T-cell (primary cell): Measurements from ENCODE around the gene CDC42BPA. TPM values are rescaled to one million over a fixed set of nuclear protein-coding genes. Genes with fewer than 3 reads are reported as not detected.
"Not testable (repeated sequence)": the region's sequence is repeated elsewhere in the genome, so short reads cannot be mapped to it uniquely, and the experiment has no call there.

Experiments used
- ATAC-seq, 4 experiments: fragments of 200-7000 bp in 3 of 4; fragments of 150-1000 bp in 1 of 4; cut with Tn5 transposase; replicated peaks in 1 of 4; 1 replicate in 3 of 4; 2 replicates in 1 of 4; pipeline ENCODE4 v1.10.0; 2021; ENCODE audit warnings: moderate library complexity in 3 of 4, mild to moderate bottlenecking in 2 of 4, moderate number of reproducible peaks in 1 of 4
- CTCF ChIA-PET, 2 donors: fragments of 300-600 bp; sonication (Branson Sonifier 250); formaldehyde crosslinking; loops; one replicate each; lab custom pipeline; 2022; ENCODE audit warnings: antibody characterized with exemption in 2 of 2; lab: Charles Lee
- POLR2A ChIA-PET, 2 donors: fragments of 300-600 bp; sonication (Branson Sonifier 250); formaldehyde crosslinking; loops; one replicate each; lab custom pipeline; 2022; ENCODE audit warnings: antibody characterized with exemption in 2 of 2; lab: Charles Lee
- DNase-seq, 35 experiments: peaks; one replicate each; pipeline versions ENCODE4 v3.0.0 to v3.0.0-alpha.2; 2013 to 2023
- H3K27ac ChIP-seq: one replicate; pipeline ENCODE4 v1.5.1; 2013; ENCODE audit warnings: low read length
- H3K27me3 ChIP-seq, 2 experiments: replicated peaks in 1 of 2; 1 replicate in 1 of 2; 2 replicates in 1 of 2; pipeline versions ENCODE4 v1.6.1 to v1.7.0; 2013; ENCODE audit warnings: low read length in 1 of 2, mixed read lengths in 1 of 2; ENCODE audit not compliant: control insufficient read depth in 2 of 2, insufficient read depth in 2 of 2; ENCODE audit errors: extremely low read depth in 1 of 2
- H3K36me3 ChIP-seq, 2 donors: 1 replicate in 1 of 2; 2 replicates in 1 of 2; pipeline versions ENCODE4 v1.6.1 to v1.7.0; 2013; ENCODE audit warnings: low read length in 1 of 2; ENCODE audit not compliant: control insufficient read depth in 2 of 2, insufficient read depth in 1 of 2; ENCODE audit errors: extremely low read depth in 1 of 2
- H3K4me1 ChIP-seq, 2 experiments: 1 replicate in 1 of 2; 2 replicates in 1 of 2; pipeline versions ENCODE4 v1.6.1 to v1.7.0; 2013; ENCODE audit warnings: low read length in 2 of 2, mixed read lengths in 1 of 2; ENCODE audit not compliant: insufficient read depth in 2 of 2, control insufficient read depth in 1 of 2; ENCODE audit errors: extremely low read depth in 1 of 2
- H3K4me3 ChIP-seq, 2 donors: 1 replicate in 1 of 2; 2 replicates in 1 of 2; pipeline versions ENCODE4 v1.5.1 to v1.7.0; 2013; ENCODE audit warnings: mild to moderate bottlenecking in 2 of 2, low read length in 1 of 2, moderate library complexity in 1 of 2; ENCODE audit not compliant: control insufficient read depth in 1 of 2; ENCODE audit errors: extremely low read depth in 1 of 2
- H3K9me3 ChIP-seq: 2 replicates; pipeline ENCODE4 v1.7.0; 2013
- H3K27ac Mint-ChIP-seq, 2 donors: one replicate each; pipeline ENCODE4 v1.8.0; 2020 to 2021; ENCODE audit warnings: mild to moderate bottlenecking in 2 of 2, mixed read lengths in 2 of 2
- H3K27me3 Mint-ChIP-seq, 2 donors: one replicate each; pipeline ENCODE4 v1.8.0; 2021 to 2022; ENCODE audit warnings: mixed read lengths in 2 of 2
- H3K36me3 Mint-ChIP-seq: one replicate; pipeline ENCODE4 v1.8.0; 2021; ENCODE audit warnings: mixed read lengths
- H3K4me1 Mint-ChIP-seq, 3 donors: one replicate each; pipeline ENCODE4 v1.8.0; 2020 to 2022; ENCODE audit warnings: mixed read lengths in 3 of 3, mild to moderate bottlenecking in 1 of 3
- H3K4me3 Mint-ChIP-seq, 3 donors: one replicate each; pipeline ENCODE4 v1.8.0; 2020 to 2022; ENCODE audit warnings: mild to moderate bottlenecking in 3 of 3, mixed read lengths in 3 of 3, moderate library complexity in 3 of 3
- H3K9me3 Mint-ChIP-seq, 3 donors: one replicate each; pipeline ENCODE4 v1.8.0; 2020 to 2022; ENCODE audit warnings: mixed read lengths in 3 of 3
- WGBS: methylation state at CpG from one replicate; pipeline ENCODE4 v1.1.5; 2013; ENCODE audit warnings: missing lambda C conversion rate; ENCODE audit not compliant: insufficient coverage; 5-methylcytosine and 5-hydroxymethylcytosine counted together
- total RNA-seq, 35 experiments: library from RNA in 6 of 35; stranded (reverse) in 6 of 35; fragments of 120-200 nt in 1 of 35; gene quantifications; one replicate each; pipeline versions ENCODE4 v1.2.1 to v1.2.4 and lab custom pipeline; 2013 to 2026

The CDC42BPA gene
- total RNA-seq, 5 donors from 2014 or later (not counting 1 experiment from before 2014, with no cell fraction given): 0.33 to 1.6 (median 0.86) TPM

DNA sequence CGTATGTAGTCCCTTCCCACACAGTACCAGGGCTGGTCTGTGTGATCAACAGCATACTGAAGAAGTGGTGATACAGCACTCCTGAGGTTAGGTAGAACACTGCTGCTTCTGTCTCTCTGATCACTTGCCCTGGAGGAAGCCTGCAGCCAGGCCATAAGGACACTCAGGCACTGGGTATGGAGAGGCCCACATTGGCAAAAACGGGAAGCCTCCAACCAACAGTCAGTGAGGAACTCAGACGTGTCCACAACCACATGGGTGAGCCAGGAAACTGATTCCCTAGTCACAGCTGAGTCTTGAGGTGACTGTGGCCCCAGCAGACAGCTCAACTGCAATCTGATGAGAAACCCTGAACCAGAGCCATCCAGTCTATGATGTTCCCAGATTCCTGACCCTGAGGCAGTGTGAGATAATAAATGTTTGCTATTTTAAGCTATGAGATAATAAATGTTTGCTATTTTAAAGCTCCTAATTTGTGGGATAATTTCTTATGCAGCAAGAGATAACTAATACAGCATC, 315.7 kb downstream of the CDC42BPA start:
- POLR2A ChIA-PET: no interaction called here
- Histone ChIP-seq H3K4me3 (no peak overlapping the region), H3K27ac (no peak overlapping the region), H3K36me3 (no peaks in the 10 kb centered on the region), H3K4me1 (no peaks in the 10 kb centered on the region), H3K9me3 (no peaks in the 10 kb centered on the region), H3K27me3 (peaks cover 0 to 2% of the 10 kb centered on the region in 2 experiments)
- H3K27me3 Mint-ChIP-seq: peaks cover 0 to 5% of the 10 kb centered on the region in 2 donors
- DNase-seq (no peak), ATAC-seq (no peak)
- no peaks in the 10 kb centered on the region for H3K36me3 Mint-ChIP-seq
- CTCF ChIA-PET: no interaction called here
- H3K9me3 Mint-ChIP-seq: peaks cover 0 to 5% (median 0%) of the 10 kb centered on the region in 3 donors
- H3K27ac Mint-ChIP-seq: no peak overlapping the region
- no peak overlapping the region for H3K4me3 Mint-ChIP-seq
- no peaks in the 10 kb centered on the region for H3K4me1 Mint-ChIP-seq
- WGBS: 42% methylated on average over 2 of the region's 3 CpGs

DNA sequence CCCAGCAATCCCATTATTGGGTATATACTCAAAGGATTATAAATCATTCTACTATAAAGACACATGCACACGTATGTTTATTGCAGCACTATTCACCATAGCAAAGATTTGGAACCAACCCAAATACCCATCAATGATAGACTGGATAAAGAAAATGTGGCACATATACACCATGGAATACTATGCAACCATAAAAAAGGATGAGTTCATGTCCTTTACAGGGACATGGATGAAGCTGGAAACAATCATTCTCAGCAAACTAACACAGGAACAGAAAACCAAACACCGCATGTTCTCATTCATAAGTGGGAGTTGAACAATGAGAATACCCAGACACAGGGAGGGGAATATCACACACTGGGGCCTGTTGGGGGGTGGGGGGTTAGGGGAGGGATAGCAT, 318.7 kb downstream of the CDC42BPA start:
- H3K36me3 Mint-ChIP-seq, CTCF ChIA-PET, ATAC-seq, H3K4me1 ChIP-seq, POLR2A ChIA-PET, H3K4me3 ChIP-seq, H3K27ac ChIP-seq, H3K4me3 Mint-ChIP-seq, H3K36me3 ChIP-seq, H3K27ac Mint-ChIP-seq, H3K9me3 ChIP-seq, H3K4me1 Mint-ChIP-seq, DNase-seq, H3K27me3 ChIP-seq, H3K9me3 Mint-ChIP-seq, H3K27me3 Mint-ChIP-seq: not testable (repeated sequence)
- WGBS: no CpG with 5 or more reads among the region's 2 CpGs

DNA sequence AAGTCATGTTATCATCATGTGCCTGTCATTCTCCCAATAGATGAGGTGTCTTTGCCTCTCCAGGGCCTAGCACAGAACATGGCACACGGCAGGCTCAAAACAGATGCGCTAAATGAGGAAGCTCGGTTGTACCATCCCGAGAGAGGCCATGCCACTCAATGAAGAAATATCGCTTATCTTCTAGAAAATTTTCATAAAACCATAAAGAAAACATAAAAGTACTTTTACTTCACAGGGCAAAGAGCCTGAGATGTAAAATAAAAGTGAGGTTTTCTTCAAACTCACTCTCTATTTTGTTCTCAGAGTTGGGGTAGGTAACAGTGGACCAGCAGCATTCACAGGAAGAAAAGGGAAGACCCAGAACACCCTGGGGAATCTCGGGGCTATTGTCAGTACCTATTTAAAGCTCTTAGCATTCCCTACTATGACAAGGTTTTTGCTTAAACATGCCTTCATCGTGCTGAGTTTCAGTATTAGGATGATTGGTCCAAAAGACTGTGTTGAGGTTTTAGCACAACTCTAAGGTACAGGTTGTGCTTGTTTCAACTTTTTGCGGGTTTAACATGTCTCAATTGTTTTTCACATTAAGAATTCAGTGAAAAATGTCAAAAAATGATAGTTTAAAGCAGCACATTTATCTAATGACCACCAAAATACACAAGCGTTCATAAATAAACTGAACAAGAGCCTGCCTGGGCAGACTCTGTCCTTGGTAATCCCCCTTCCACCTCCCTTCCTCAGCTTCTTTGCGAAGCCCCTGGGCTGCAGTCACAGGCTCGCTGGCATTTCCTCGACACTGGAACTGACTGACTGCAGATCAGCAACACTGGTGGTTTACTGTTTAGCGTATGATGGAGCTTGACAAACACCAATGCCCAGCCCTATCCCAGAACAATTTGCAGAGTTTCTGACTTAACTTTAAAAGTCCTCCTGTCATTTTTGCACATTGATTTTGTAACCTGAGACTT, 322.6 kb downstream of the CDC42BPA start:
- no peak overlapping the region for H3K27ac ChIP-seq
- peaks cover 0 to 5% of the 10 kb centered on the region in 2 donors for H3K27me3 Mint-ChIP-seq
- H3K27me3 ChIP-seq: peaks cover 0 to 3% of the 10 kb centered on the region in 2 experiments
- H3K27ac Mint-ChIP-seq: no peak overlapping the region
- no peaks in the 10 kb centered on the region for H3K36me3 ChIP-seq
- H3K4me1 Mint-ChIP-seq: peaks cover 0 to 2% (median 2%) of the 10 kb centered on the region in 3 donors
- no peaks in the 10 kb centered on the region for H3K9me3 ChIP-seq
- CTCF ChIA-PET: interaction anchor here in 1 of 2 donors (1.6 kb wide), 1 partner anchor 8 kb away, joined by 5 read pairs; no protein-coding TSS in a partner anchor
- no peaks in the 10 kb centered on the region for H3K4me1 ChIP-seq
- WGBS: 92% methylated on average over 2 of the region's 13 CpGs
- H3K4me3 ChIP-seq: no peak overlapping the region
- ATAC-seq: no peak
- H3K9me3 Mint-ChIP-seq: peaks cover 0 to 5% (median 0%) of the 10 kb centered on the region in 3 donors
- no peaks in the 10 kb centered on the region for H3K36me3 Mint-ChIP-seq
- POLR2A ChIA-PET: no interaction called here
- no peak for DNase-seq
- no peak overlapping the region for H3K4me3 Mint-ChIP-seq

DNA sequence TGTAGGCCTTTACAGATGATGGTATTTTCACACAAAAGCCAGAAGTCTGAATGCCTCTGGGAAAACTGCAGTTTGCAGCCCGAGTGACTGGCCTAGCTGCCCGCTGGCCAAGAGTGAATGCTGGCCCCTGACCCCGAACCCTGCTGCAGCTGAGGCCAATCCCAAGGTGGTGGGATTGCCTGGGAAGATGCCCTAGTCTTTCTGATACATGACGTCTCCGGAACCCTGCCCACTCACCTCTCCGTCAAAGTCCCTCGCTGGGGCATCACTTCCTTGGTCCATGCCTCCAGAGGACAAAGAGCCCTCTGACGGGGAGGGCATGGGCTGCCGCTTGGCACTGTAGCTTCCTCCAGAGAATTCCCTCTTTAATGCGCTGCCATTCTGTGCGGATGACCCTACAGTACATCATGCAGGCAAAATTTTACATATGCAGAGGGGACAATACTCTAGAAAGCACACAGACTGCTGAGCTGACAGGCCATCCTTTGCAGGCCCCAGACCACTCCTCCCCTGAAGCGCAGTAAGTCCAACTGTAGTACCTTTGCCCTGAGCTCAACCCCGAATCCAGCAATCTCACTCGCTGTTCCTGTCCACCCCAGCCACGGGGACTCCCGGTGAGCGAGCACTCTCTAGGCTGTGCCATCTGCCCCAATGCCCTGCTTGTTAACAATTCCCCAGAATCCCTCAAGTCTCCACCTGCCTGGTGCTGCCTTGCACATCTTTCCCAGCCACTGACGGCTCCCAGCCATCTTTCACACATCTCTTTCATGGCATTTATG, 323.5 kb downstream of the CDC42BPA start:
- no peak overlapping the region for H3K4me3 ChIP-seq
- WGBS: 94% methylated on average over 18 of the region's 18 CpGs
- ChIA-PET POLR2A (no interaction called here), CTCF (interaction anchor here in 1 of 2 donors (0.6 to 1.6 kb wide), 2 partner anchors 9 to 83 kb away, joined by 3 to 5 read pairs; no protein-coding TSS in a partner anchor)
- ATAC-seq (no peak), DNase-seq (peak in 1 of 35 experiments; percentile 20)
- peaks cover under 1 to 5% of the 10 kb centered on the region in 2 experiments for H3K4me1 ChIP-seq
- no peaks in the 10 kb centered on the region for H3K36me3 ChIP-seq
- H3K9me3 ChIP-seq: no peaks in the 10 kb centered on the region
- peaks cover 0 to 3% of the 10 kb centered on the region in 2 experiments for H3K27me3 ChIP-seq
- H3K27ac Mint-ChIP-seq: no peak overlapping the region
- no peak overlapping the region for H3K4me3 Mint-ChIP-seq
- H3K27me3 Mint-ChIP-seq: peaks cover 0 to 5% of the 10 kb centered on the region in 2 donors
- H3K36me3 Mint-ChIP-seq: no peaks in the 10 kb centered on the region
- H3K4me1 Mint-ChIP-seq: peaks cover 8 to 11% (median 10%) of the 10 kb centered on the region in 3 donors
- no peak overlapping the region for H3K27ac ChIP-seq
- peaks cover 0 to 5% (median 0%) of the 10 kb centered on the region in 3 donors for H3K9me3 Mint-ChIP-seq

DNA sequence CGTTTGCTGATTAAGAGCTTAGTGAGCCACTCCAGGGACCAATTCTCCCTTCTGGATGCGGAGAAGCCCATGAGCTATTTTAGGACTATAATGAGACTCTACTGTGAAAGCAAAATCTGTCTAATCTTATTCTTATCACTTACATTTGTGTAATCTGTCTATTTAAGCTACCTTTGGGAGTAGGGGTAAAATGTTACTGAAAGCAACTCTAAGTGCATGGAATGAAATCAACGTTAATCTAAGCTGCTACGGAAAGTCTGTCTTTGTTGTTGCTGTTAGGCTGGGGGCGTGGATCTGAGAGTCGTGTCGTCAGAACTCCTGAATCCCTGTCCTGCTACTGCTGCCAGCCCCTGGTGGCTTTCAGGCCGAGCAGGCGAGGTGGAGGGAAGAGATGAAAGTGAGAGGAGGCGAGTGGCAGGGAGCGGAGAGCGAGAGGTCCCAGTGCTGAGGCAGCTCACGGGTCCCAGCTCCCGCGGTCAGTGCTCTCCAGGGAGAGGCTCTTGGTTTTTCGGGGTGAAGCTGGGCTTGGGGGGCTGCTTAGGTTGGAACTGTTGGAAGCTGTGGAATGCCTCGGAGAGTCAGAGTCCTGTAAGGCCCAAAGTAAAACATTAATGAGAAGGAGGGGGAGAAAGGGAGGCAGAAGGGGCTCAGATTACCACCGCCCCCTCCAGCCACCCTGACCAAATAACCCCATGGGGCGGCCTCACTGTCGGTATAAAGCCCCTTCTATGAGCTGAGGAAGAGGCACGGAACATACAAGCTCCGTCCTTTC, 324.3 kb downstream of the CDC42BPA start:
- Mint-ChIP-seq H3K27ac (no peak overlapping the region), H3K27me3 (peaks cover 0 to 5% of the 10 kb centered on the region in 2 donors), H3K4me1 (peaks cover 16 to 19% (median 18%) of the 10 kb centered on the region in 3 donors), H3K4me3 (no peak overlapping the region), H3K9me3 (peaks cover 0 to 5% (median 0%) of the 10 kb centered on the region in 3 donors), H3K36me3 (no peaks in the 10 kb centered on the region)
- DNase-seq (no peak), ATAC-seq (no peak)
- Histone ChIP-seq H3K4me3 (no peak overlapping the region), H3K36me3 (no peaks in the 10 kb centered on the region), H3K27me3 (peaks cover 0 to 3% of the 10 kb centered on the region in 2 experiments), H3K9me3 (no peaks in the 10 kb centered on the region), H3K4me1 (peaks cover 3 to 12% of the 10 kb centered on the region in 2 experiments), H3K27ac (no peak overlapping the region)
- ChIA-PET POLR2A (no interaction called here), CTCF (interaction anchor here in 1 of 2 donors (0.6 to 1.6 kb wide), 2 partner anchors 10 to 82 kb away, joined by 3 to 5 read pairs; no protein-coding TSS in a partner anchor)
- WGBS: 97% methylated on average over 18 of the region's 22 CpGs
